ENCODE data around the gene COL8A2.

COL8A2 gene

DNA sequence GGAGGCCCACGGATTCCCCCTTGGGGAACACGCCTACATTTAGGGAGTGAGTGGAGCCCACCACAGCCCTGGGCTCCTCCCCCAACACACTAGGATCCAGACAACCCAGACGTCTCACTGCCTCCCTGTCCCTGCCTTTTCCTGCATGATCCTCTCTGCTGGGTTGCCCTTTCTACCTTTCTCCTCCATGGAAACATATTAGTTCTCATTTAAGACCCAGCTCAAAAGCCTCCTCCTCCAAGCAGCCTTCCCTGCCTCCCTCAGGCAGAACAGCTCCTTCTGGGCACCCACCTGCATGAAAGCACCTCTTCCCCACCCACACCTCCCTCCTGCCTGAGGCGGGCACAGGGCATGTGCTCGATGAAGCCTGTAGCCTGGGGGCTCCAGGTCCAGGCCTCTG is 10.7 kb downstream of the COL8A2 start:
- no peak for DNase-seq (ENCODE audit: low read depth in 2 of 2)
- H3K4me3 ChIP-seq (replicated peaks in 1 of 2; ENCODE audit: low read depth in 2 of 2, low read length in 2 of 2) = no peak overlapping the region
- TF ChIP-seq, protein P1, sequence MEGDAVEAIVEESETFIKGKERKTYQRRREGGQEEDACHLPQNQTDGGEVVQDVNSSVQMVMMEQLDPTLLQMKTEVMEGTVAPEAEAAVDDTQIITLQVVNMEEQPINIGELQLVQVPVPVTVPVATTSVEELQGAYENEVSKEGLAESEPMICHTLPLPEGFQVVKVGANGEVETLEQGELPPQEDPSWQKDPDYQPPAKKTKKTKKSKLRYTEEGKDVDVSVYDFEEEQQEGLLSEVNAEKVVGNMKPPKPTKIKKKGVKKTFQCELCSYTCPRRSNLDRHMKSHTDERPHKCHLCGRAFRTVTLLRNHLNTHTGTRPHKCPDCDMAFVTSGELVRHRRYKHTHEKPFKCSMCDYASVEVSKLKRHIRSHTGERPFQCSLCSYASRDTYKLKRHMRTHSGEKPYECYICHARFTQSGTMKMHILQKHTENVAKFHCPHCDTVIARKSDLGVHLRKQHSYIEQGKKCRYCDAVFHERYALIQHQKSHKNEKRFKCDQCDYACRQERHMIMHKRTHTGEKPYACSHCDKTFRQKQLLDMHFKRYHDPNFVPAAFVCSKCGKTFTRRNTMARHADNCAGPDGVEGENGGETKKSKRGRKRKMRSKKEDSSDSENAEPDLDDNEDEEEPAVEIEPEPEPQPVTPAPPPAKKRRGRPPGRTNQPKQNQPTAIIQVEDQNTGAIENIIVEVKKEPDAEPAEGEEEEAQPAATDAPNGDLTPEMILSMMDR (IDR thresholded peaks at IDR 0.05; ENCODE audit: low read depth, low read length) = no peak

DNA sequence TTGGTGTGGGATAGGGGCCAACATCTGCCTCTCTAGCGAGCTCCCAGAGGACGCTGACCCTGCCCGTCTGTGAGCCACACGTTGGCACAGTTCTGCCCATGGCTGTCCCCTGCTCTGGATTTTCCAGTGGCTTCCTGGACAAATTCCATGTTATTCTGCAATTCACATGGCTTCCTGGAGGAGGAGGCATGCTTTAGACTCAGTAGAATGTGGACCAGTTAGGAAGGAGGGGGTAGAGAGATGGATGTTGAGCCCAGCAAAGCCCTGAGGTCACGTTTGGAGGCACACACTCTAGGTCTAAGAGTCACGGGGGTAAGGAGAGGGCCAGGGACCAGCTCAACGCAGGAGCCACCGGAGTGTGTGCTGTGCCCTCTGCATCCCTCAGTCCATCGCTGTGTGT is 12.2 kb downstream of the COL8A2 start:
- no peak for DNase-seq (ENCODE audit: low read depth in 2 of 2)
- TF ChIP-seq, protein P1 (IDR thresholded peaks at IDR 0.05; ENCODE audit: low read depth, low read length) = no peak
- no peak overlapping the region for H3K4me3 ChIP-seq (replicated peaks in 1 of 2; ENCODE audit: low read depth in 2 of 2, low read length in 2 of 2)

DNA sequence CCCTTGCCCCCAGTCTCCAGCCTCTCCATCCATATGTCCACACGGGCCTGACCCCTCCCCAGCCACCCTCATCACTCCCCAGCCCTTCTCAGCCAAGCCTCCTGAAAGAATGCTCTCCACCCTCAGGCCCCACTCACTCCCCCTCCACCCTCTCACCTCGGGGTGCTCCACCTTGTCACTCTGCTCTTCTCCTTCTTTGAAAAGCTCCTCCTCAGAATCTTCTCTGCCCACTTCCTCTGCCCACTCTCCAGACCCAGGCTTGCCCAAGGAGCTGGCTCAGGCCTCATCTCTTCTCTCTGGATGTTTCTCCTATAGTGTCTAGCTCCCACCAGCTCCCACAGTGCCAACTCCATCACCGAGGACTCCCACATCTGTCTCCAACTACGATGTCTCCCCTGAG is 13.9 kb downstream of the COL8A2 start:
- no peak overlapping the region for H3K4me3 ChIP-seq (replicated peaks in 1 of 2; ENCODE audit: low read depth in 2 of 2, low read length in 2 of 2)
- no peak for DNase-seq (ENCODE audit: low read depth in 2 of 2)
- TF ChIP-seq, protein P1 (IDR thresholded peaks at IDR 0.05; ENCODE audit: low read depth, low read length) = no peak

DNA sequence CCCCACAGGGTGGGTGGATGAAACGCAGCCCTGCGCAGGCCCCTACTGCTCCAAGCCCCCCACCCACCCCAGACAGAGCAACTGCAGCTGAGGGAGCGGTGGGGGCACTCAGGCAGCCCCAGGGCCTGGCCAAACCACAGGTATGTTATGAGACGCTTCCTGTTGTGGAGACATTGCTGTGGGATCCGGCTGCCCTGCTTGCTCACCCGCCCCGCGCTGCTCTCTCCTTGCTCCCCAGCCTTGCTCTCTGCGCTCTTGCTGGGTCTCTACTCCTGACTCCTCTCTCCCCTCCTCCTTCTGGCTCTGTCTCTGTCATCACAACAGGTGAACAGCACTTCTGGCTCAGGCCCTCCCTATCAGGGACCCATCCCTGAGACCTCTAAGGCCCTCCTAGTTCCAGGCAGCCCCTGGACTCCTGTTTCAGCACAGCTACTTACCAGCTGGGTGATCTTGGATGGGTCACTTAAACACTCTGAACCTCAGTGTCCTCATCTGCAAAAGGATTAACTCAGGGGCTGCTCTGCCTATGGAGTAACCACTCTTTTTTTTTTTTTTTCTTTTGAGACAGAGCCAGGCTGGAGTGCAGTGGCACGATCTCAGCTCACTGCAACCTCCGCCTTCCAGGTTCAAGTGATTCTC is 15.9 kb downstream of the COL8A2 start:
- no peak overlapping the region for H3K4me3 ChIP-seq (replicated peaks in 1 of 2; ENCODE audit: low read depth in 2 of 2, low read length in 2 of 2)
- TF ChIP-seq, protein P1 (IDR thresholded peaks at IDR 0.05; ENCODE audit: low read depth, low read length) = no peak
- DNase-seq (ENCODE audit: low read depth in 2 of 2) = peak; percentile 62 to 79

DNA sequence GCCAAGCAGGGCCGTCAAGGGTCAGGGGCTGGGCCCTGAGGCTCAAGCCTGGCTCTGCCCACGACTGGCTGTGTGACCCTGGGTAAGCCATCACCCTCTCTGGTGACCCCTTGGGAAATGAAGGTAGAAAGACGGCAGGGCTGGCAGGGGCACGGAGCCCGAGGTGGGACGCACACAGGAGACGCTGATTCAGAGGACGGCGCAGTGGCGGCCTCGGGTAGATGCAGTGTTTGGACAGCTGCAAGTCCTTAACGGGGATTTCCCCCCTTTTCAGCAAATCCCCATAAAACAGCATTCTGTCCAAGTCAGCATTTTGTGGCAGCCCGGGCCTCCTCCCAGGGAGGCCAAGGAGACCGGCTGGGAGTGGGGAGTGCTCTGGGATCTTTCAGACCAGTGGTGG is 16.7 kb downstream of the COL8A2 start:
- TF ChIP-seq, protein P1 (IDR thresholded peaks at IDR 0.05; ENCODE audit: low read depth, low read length) = no peak
- peak in 1 of 2 donors; percentile 43 for DNase-seq (ENCODE audit: low read depth in 2 of 2)
- H3K4me3 ChIP-seq (replicated peaks in 1 of 2; ENCODE audit: low read depth in 2 of 2, low read length in 2 of 2) = no peak overlapping the region

DNA sequence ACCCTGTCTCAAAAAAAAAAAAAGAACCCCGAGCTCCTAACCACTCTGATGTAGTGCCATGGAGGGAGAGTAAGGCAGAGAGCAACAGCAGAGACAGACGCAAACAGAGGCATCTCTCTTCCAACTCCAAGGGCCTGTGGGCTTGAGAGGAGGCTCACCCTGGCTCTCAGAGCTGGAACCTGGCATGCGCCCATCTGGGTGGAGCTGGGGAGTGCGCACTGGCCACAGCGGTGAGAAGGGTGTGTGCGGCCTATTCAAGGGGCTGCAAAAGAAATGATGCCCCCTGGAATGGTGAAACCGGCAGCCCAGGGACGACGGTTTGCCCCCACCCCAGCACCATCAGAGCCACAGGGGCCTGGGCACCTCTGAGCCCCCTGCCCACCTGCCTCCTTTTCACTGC is 17.6 kb downstream of the COL8A2 start:
- no peak for DNase-seq (ENCODE audit: low read depth in 2 of 2)
- TF ChIP-seq, protein P1 (IDR thresholded peaks at IDR 0.05; ENCODE audit: low read depth, low read length) = no peak
- H3K4me3 ChIP-seq (replicated peaks in 1 of 2; ENCODE audit: low read depth in 2 of 2, low read length in 2 of 2) = no peak overlapping the region

DNA sequence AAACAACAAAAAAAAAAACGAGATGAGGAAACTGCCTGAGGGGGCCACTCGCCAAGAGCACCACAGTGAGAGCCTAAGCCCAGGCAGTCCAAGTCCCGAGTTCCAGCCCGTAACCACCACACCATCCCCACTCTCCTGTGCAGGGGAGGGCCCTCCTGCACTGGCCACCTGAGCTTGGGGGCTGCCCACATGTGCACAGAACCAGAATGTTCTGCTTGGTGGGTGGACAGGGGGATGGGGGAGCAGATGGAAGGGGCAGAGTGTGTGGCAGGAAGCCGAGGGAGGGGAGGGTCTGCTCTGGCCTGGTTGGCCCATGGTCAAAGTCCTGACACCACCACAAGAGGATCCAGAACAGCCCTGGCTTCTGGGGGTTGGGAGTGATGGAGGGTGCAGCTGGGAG is 18.8 kb downstream of the COL8A2 start:
- DNase-seq (ENCODE audit: low read depth in 2 of 2) = no peak
- TF ChIP-seq, protein P1 (IDR thresholded peaks at IDR 0.05; ENCODE audit: low read depth, low read length) = no peak
- no peak overlapping the region for H3K4me3 ChIP-seq (replicated peaks in 1 of 2; ENCODE audit: low read depth in 2 of 2, low read length in 2 of 2)
